Nephron (organoid): ENCODE data around the gene UBASH3A.
"Not testable (repeated sequence)": the region's sequence is repeated elsewhere in the genome, so short reads cannot be mapped to it uniquely, and the experiment has no call there.

Experiments used
- H3K27ac Mint-ChIP-seq, 3 experiments: 2 replicates each; pipeline ENCODE4 v1.8.0; 2020; ENCODE audit warnings: mixed read lengths in 3 of 3, mild to moderate bottlenecking in 2 of 3, moderate library complexity in 1 of 3
- H3K27me3 Mint-ChIP-seq: 2 replicates; pipeline ENCODE4 v1.8.0; 2021; ENCODE audit warnings: low read depth, mild to moderate bottlenecking, moderate library complexity, mixed read lengths
- H3K36me3 Mint-ChIP-seq: 2 replicates; pipeline ENCODE4 v1.8.0; 2020; ENCODE audit warnings: low read depth, mixed read lengths
- H3K4me1 Mint-ChIP-seq: 2 replicates; pipeline ENCODE4 v1.8.0; 2020; ENCODE audit warnings: mixed read lengths
- H3K4me3 Mint-ChIP-seq, 3 experiments: 2 replicates each; pipeline ENCODE4 v1.8.0; 2020; ENCODE audit warnings: mild to moderate bottlenecking in 3 of 3, mixed read lengths in 3 of 3, moderate library complexity in 2 of 3
- H3K9me3 Mint-ChIP-seq: 2 replicates; pipeline ENCODE4 v1.8.0; 2020; ENCODE audit warnings: mixed read lengths
- TF ChIP-seq, protein P1 (sequence below), 3 experiments: fragments of 200-600 bp; sonication (generic); IDR thresholded peaks; one replicate each; pipeline ENCODE4 v1.5.0; 2021; ENCODE audit warnings: antibody characterized with exemption in 3 of 3; ENCODE audit not compliant: unreplicated experiment in 3 of 3

Gene UBASH3A

DNA sequence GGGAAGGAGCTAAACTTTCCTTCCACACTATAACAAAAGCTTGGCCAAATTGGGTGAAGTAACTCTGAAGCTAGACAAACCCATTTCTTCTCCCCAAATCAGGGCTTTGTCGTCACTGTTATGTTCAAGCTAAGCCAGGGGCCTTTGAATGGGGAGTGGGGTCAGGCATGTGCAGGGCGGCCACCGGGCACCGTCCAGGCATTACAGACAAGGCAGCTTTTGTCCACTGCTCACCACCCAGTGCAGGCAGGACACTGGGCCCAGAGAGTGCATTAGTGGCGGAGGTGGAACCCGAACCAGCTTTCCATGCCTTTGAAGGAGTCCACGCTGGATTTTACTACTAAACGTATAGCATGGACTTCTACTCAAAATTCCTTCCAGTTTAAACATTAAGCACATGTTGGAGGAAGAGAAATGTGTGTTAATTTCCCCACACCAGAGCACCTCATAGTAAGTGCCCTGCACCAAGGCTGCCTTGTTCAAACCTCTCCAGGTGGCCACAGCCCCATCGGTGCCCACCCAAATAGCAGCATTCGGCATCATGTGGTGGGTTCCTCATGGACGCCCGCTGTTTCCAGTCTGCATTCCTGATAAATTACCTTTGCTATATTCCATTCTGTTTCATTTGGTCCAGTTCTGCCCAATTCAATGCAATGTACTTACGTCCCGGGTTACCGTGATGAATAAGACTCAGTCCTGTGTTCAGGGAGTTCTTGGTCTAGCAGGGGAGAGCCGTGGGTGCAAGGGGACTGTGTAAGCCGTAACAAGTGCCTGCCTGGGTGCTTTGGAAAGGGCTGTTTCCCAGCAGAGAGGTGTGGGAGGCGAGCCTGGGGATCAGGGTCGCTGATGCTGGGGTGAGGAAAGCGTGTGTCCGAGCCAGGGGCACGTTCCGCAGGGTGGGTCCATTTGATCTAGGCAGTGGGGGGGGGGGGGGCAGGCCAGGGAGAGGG is 1.6 kb downstream of the UBASH3A start:
- Mint-ChIP-seq H3K36me3 (no peaks in the 10 kb centered on the region), H3K4me1 (peaks cover 4% of the 10 kb centered on the region), H3K9me3 (no peaks in the 10 kb centered on the region), H3K27me3 (peaks cover 8% of the 10 kb centered on the region), H3K4me3 (no peak overlapping the region), H3K27ac (no peak overlapping the region)
- TF ChIP-seq, protein P1, sequence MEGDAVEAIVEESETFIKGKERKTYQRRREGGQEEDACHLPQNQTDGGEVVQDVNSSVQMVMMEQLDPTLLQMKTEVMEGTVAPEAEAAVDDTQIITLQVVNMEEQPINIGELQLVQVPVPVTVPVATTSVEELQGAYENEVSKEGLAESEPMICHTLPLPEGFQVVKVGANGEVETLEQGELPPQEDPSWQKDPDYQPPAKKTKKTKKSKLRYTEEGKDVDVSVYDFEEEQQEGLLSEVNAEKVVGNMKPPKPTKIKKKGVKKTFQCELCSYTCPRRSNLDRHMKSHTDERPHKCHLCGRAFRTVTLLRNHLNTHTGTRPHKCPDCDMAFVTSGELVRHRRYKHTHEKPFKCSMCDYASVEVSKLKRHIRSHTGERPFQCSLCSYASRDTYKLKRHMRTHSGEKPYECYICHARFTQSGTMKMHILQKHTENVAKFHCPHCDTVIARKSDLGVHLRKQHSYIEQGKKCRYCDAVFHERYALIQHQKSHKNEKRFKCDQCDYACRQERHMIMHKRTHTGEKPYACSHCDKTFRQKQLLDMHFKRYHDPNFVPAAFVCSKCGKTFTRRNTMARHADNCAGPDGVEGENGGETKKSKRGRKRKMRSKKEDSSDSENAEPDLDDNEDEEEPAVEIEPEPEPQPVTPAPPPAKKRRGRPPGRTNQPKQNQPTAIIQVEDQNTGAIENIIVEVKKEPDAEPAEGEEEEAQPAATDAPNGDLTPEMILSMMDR (IDR thresholded peaks at IDR 0.05; ENCODE audit: unreplicated experiment in 3 of 3) = no peak

DNA sequence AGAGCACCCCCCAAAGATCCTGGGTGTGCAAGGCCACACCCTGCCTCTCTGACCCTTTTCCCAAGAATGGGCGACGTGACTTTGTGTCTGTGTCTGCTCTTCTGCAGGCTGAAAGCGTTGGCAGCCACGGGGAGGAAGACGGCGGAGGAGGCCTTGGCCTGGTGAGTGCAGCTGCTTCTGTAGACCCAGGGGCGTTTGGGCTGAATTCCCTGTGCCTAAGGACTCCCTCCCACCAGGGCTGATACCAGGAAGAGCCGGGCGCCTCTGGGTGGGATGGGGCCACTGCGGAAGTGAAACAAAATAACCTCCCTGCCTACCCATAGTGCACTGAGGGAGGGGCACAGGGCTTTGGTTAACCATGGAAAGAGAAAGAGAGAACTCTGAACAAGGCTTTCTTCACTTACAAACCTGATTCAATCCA is 2.5 kb downstream of the UBASH3A start:
- Mint-ChIP-seq H3K27ac (no peak overlapping the region), H3K4me1 (peaks cover 4% of the 10 kb centered on the region), H3K27me3 (peaks cover 8% of the 10 kb centered on the region), H3K9me3 (no peaks in the 10 kb centered on the region), H3K4me3 (no peak overlapping the region), H3K36me3 (no peaks in the 10 kb centered on the region)
- TF ChIP-seq, protein P1 (IDR thresholded peaks at IDR 0.05; ENCODE audit: unreplicated experiment in 3 of 3) = no peak

DNA sequence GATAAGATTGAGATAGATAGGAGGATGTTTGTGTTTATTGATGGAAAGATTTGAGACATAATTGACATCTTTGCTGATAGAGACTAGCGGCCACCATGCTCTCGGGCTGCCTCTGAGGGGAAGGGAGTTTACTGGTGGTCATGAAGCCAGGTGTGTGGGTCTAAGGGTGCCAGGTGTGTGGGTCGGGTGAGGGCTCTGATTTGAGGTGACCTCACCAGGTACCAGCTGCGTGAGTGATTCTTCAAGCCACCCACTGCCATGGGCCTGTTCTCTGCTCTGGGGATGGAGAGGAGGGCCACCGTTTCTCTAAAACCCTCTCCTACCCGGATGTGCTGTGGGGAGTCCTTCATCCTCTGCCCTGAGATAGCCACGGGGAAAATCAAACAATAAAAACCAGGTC is 3.2 kb downstream of the UBASH3A start:
- Mint-ChIP-seq H3K27me3 (peaks cover 8% of the 10 kb centered on the region), H3K36me3 (no peaks in the 10 kb centered on the region), H3K4me3 (no peak overlapping the region), H3K27ac (no peak overlapping the region), H3K4me1 (peaks cover 4% of the 10 kb centered on the region), H3K9me3 (no peaks in the 10 kb centered on the region)
- TF ChIP-seq, protein P1 (IDR thresholded peaks at IDR 0.05; ENCODE audit: unreplicated experiment in 3 of 3) = no peak

DNA sequence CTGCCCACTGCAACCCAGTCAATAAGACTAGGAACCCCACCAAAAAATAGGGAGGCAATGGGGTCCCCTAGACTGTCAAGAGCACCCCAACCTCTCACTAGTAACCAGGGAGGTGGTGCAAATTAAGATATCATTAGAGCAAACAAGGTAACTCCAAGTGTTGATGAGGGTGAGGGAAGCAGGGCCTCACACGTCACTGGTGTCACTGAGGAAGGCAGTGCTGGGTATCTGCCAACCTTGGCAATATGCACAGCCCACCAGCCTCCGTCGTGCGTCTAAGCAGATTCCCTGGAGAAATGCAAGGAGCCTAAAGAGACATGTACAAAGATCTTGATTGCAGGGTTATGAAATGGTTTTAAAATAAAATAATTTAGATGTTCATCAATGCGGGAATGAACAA is 3.8 kb downstream of the UBASH3A start:
- H3K36me3 Mint-ChIP-seq = no peaks in the 10 kb centered on the region
- H3K4me1 Mint-ChIP-seq = peaks cover 4% of the 10 kb centered on the region
- H3K27me3 Mint-ChIP-seq = peaks cover 8% of the 10 kb centered on the region
- TF ChIP-seq, protein P1 (IDR thresholded peaks at IDR 0.05; ENCODE audit: unreplicated experiment in 3 of 3) = no peak
- no peak overlapping the region for H3K27ac Mint-ChIP-seq
- H3K4me3 Mint-ChIP-seq = no peak overlapping the region
- H3K9me3 Mint-ChIP-seq = no peaks in the 10 kb centered on the region

DNA sequence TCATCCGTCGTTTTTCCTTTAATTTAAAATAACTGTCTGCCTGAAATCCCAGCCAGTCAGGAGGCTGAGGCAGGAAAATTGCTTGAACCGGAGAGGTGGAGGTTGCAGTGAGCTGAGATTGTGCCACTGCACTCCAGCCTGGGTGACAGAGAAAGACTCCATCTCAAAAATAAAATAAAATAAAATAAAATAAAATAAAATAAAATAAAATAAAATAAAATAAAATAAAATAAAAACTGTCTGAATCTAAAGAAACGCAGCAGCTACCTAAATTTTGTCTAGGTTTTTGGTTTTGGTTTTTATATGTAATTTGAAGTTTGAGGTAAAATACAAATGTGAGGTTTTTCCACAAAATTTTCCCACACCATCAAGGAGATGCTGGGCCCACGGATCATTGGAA is 5.0 kb downstream of the UBASH3A start:
- H3K27me3 Mint-ChIP-seq, H3K9me3 Mint-ChIP-seq, H3K27ac Mint-ChIP-seq, H3K4me1 Mint-ChIP-seq, H3K36me3 Mint-ChIP-seq, H3K4me3 Mint-ChIP-seq: not testable (repeated sequence)

DNA sequence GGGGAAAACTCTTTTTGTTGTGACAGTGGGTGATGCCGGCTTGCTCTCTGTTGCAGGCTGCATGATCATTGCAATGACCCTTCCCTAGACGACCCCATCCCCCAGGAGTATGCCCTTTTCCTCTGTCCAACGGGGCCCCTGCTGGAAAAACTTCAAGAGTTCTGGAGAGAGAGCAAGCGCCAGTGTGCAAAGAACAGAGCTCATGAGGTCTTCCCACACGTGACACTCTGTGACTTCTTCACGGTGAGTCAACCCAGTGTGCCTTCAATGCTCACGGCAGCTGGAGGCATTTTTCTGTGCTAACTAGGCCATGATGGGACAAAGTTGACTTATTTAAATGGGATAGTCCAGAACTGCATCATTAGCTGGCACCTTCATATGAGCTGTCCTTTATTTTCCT is 5.7 kb downstream of the UBASH3A start:
- Mint-ChIP-seq H3K9me3 (no peaks in the 10 kb centered on the region), H3K36me3 (no peaks in the 10 kb centered on the region)

More for the DNA sequence above, 5.7 kb downstream of the UBASH3A start:
- TF ChIP-seq, protein P1 (IDR thresholded peaks at IDR 0.05; ENCODE audit: unreplicated experiment in 3 of 3) = no peak
- peaks cover 4% of the 10 kb centered on the region for H3K27me3 Mint-ChIP-seq
- no peak overlapping the region for H3K4me3 Mint-ChIP-seq
- H3K4me1 Mint-ChIP-seq = no peaks in the 10 kb centered on the region
- H3K27ac Mint-ChIP-seq = no peak overlapping the region
